NCI-H345 treated with DMSO at 0.1 percent for 48 hours (cell line): ENCODE data around the gene AP2A1.

Source experiments
- DNase-seq: peaks from one replicate; lab custom pipeline; 2025; ENCODE audit not compliant: unreplicated experiment; lab: John Stamatoyannopoulos, UW

Gene AP2A1

GRCh38 chr19:49837009-49837310, 70.2 kb downstream of the AP2A1 start:
- no peak for DNase-seq

GRCh38 chr19:49837425-49837824, 70.6 kb downstream of the AP2A1 start:
- no peak for DNase-seq

- DNase-seq: no peak
These were observed 72.2 kb downstream of the AP2A1 start for GRCh38 chr19:49838885-49839588.

- no peak for DNase-seq
These were observed 72.9 kb downstream of the AP2A1 start for GRCh38 chr19:49839713-49840112.

- DNase-seq: no peak
These were observed 73.5 kb downstream of the AP2A1 start for GRCh38 chr19:49840321-49840720.

GRCh38 chr19:49840736-49841249, 74.0 kb downstream of the AP2A1 start:
- DNase-seq: no peak

GRCh38 chr19:49843265-49843664, 76.5 kb downstream of the AP2A1 start:
- DNase-seq: no peak

GRCh38 chr19:49844138-49845095, 77.6 kb downstream of the AP2A1 start:
- DNase-seq: no peak

- DNase-seq: no peak
These were observed 78.6 kb downstream of the AP2A1 start for GRCh38 chr19:49845414-49845813.

- DNase-seq: no peak
These were observed 79.6 kb downstream of the AP2A1 start for GRCh38 chr19:49846408-49846807.

GRCh38 chr19:49847731-49848696, 81.2 kb downstream of the AP2A1 start:
- DNase-seq: no peak

- no peak for DNase-seq
These were observed 82.1 kb downstream of the AP2A1 start for GRCh38 chr19:49848938-49849337.

GRCh38 chr19:49849433-49850220, 82.8 kb downstream of the AP2A1 start:
- no peak for DNase-seq

GRCh38 chr19:49850221-49850486, 83.4 kb downstream of the AP2A1 start:
- no peak for DNase-seq

- peak; percentile 69 for DNase-seq
These were observed 83.9 kb downstream of the AP2A1 start, which contains the start of gene PTOV1 for GRCh38 chr19:49850487-49851342. Gene PTOV1, plus strand, starts transcription at chr19:49851159.

GRCh38 chr19:49851456-49852259, 84.9 kb downstream of the AP2A1 start:
- no peak for DNase-seq

GRCh38 chr19:49852631-49853126, 85.9 kb downstream of the AP2A1 start:
- DNase-seq: no peak

- no peak for DNase-seq
These were observed 87.1 kb downstream of the AP2A1 start for GRCh38 chr19:49853852-49854377.
